K562 (cell line): ENCODE results near the gene OR2S2. TPM values are rescaled to one million over a fixed set of nuclear protein-coding genes. Genes with fewer than 3 reads are reported as not detected.
A peak's percentile ranks its signal among the peaks of the same experiment; 100 is the strongest.

Experiments used
- BCL6 ChIP-seq: fragments of 250-450 bp; sonication (Bioruptor Pico); IDR thresholded peaks from 2 replicates; pipeline ENCODE4 v1.4.0; 2020
- BCOR ChIP-seq: fragments of 450-650 bp; IDR thresholded peaks from 2 replicates; pipeline ENCODE4 v1.6.1; 2016
- CBFB ChIP-seq: sonication (generic); formaldehyde crosslinking; IDR thresholded peaks from 2 replicates; pipeline ENCODE4 v1.4.0; 2020; ENCODE audit warnings: mild to moderate bottlenecking, missing genetic modification reagents
- CBX5 ChIP-seq: IDR thresholded peaks from 2 replicates; pipeline ENCODE4 v1.6.1; 2014; ENCODE audit warnings: low read depth, borderline replicate concordance
- ETS2 ChIP-seq: IDR thresholded peaks from 2 replicates; pipeline ENCODE4 v1.6.1; 2016; ENCODE audit warnings: borderline replicate concordance, missing genetic modification characterization, mild to moderate bottlenecking, moderate library complexity, missing compliant biosample characterization; ENCODE audit not compliant: poor library complexity, severe bottlenecking
- FOXM1 ChIP-seq, 2 experiments: fragments of 450-650 bp in 1 of 2; sonication (generic) in 1 of 2; formaldehyde crosslinking in 1 of 2; IDR thresholded peaks; 2 replicates each; pipeline versions ENCODE4 v1.6.1 to v1.9.0; 2017 to 2022; ENCODE audit warnings: low read depth in 2 of 2, mild to moderate bottlenecking in 2 of 2, missing genetic modification reagents in 1 of 2, moderate library complexity in 1 of 2
- ILK ChIP-seq: fragments of 450-650 bp; IDR thresholded peaks from 2 replicates; pipeline ENCODE4 v1.6.1; 2016; ENCODE audit warnings: missing genetic modification characterization, low read depth, mild to moderate bottlenecking, missing compliant biosample characterization, moderate library complexity, borderline replicate concordance
- MEIS2 ChIP-seq: fragments of 450-650 bp; IDR thresholded peaks from 2 replicates; pipeline ENCODE4 v1.6.1; 2014; ENCODE audit warnings: mild to moderate bottlenecking; ENCODE audit not compliant: partially characterized antibody
- PURB ChIP-seq: sonication (generic); formaldehyde crosslinking; IDR thresholded peaks from 2 replicates; pipeline ENCODE4 v1.9.0; 2021; ENCODE audit warnings: low read depth, mild to moderate bottlenecking, missing genetic modification reagents
- PYGO2 ChIP-seq: fragments of 450-650 bp; IDR thresholded peaks from 2 replicates; pipeline ENCODE4 v1.6.1; 2016; ENCODE audit warnings: mild to moderate bottlenecking, missing genetic modification characterization, moderate library complexity, missing compliant biosample characterization
- RAD51 ChIP-seq: fragments of 450-650 bp; IDR thresholded peaks from 2 replicates; pipeline ENCODE4 v1.7.1; 2016; ENCODE audit warnings: low read depth, mild to moderate bottlenecking, borderline replicate concordance
- SIN3B ChIP-seq: fragments of 450-650 bp; IDR thresholded peaks from 2 replicates; pipeline ENCODE4 v1.6.1; 2017; ENCODE audit warnings: low read depth, mild to moderate bottlenecking, moderate library complexity
- SOX6 ChIP-seq: fragments of 450-650 bp; IDR thresholded peaks from 2 replicates; pipeline ENCODE4 v1.6.1; 2014; ENCODE audit warnings: mild to moderate bottlenecking
- SPI1 ChIP-seq: IDR thresholded peaks from 2 replicates; pipeline ENCODE4 v1.6.1; 2011; ENCODE audit warnings: low read depth, low read length, control low read depth, borderline replicate concordance
- STAT5A ChIP-seq: IDR thresholded peaks from 2 replicates; pipeline ENCODE4 v1.6.1; 2012; ENCODE audit warnings: low read length, inconsistent platforms, borderline replicate concordance
- TEAD4 ChIP-seq, 2 experiments: sonication (generic) in 1 of 2; formaldehyde crosslinking in 1 of 2; IDR thresholded peaks; 2 replicates each; pipeline versions ENCODE4 v1.6.1 to v1.8.0; 2012 to 2022; ENCODE audit warnings: borderline replicate concordance in 1 of 2, inconsistent platforms in 1 of 2, low read length in 1 of 2, mild to moderate bottlenecking in 1 of 2, missing genetic modification reagents in 1 of 2
- THRAP3 ChIP-seq: fragments of 450-650 bp; IDR thresholded peaks from 2 replicates; pipeline ENCODE4 v1.6.1; 2016; ENCODE audit warnings: mild to moderate bottlenecking, inconsistent platforms, borderline replicate concordance
- TRIM24 ChIP-seq, 2 experiments: fragments of 450-650 bp; IDR thresholded peaks; 2 replicates each; pipeline ENCODE4 v1.6.1; 2016
- ZBED1 ChIP-seq: IDR thresholded peaks from 2 replicates; pipeline ENCODE4 v1.6.1; 2014
- ZBTB17 ChIP-seq: fragments of 450-650 bp; formaldehyde crosslinking; IDR thresholded peaks from 2 replicates; pipeline ENCODE4 v1.4.0; 2020; ENCODE audit warnings: mild to moderate bottlenecking
- ZBTB8A ChIP-seq: fragments of 450-650 bp; IDR thresholded peaks from 2 replicates; pipeline ENCODE4 v1.6.1; 2018; ENCODE audit warnings: mild to moderate bottlenecking, moderate library complexity; ENCODE audit not compliant: partially characterized antibody
- ZFP1 ChIP-seq: fragments of 450-650 bp; formaldehyde crosslinking; IDR thresholded peaks from 2 replicates; pipeline ENCODE4 v1.4.0; 2020; ENCODE audit warnings: mild to moderate bottlenecking, mixed read lengths
- ZKSCAN1 ChIP-seq: fragments of 150-350 bp; IDR thresholded peaks from 2 replicates; pipeline ENCODE4 v1.6.1; 2016; ENCODE audit warnings: low read depth, low read length
- ZKSCAN3 ChIP-seq: fragments of 250-450 bp; sonication (Bioruptor Pico); IDR thresholded peaks from 2 replicates; pipeline ENCODE4 v1.4.0; 2020
- ZNF184 ChIP-seq: sonication (generic); formaldehyde crosslinking; IDR thresholded peaks from 2 replicates; pipeline ENCODE4 v1.5.0; 2020; ENCODE audit warnings: missing genetic modification reagents
- ZNF282 ChIP-seq: sonication (generic); formaldehyde crosslinking; IDR thresholded peaks from 2 replicates; pipeline ENCODE4 v1.8.1; 2023; ENCODE audit warnings: missing genetic modification reagents
- polyA plus RNA-seq, 8 experiments: library from polyadenylated mRNA; depleted of rRNA in 4 of 8; stranded (reverse) in 5 of 8; unstranded in 3 of 8; fragments of >200 nt; fragmentation: Nextera tagmentation in 2 of 8; fragmentation: Illumina TruSeq in 1 of 8; extraction: Ambion mirVana in 2 of 8; extraction: Trizol in 1 of 8; gene quantifications; 2 replicates each; pipeline versions ENCODE4 v1.2.1 to v1.2.3, GENCODE V29; 2011 to 2014; ENCODE audit warnings: inconsistent platforms in 1 of 8, missing spikeins in 1 of 8
- total RNA-seq, 7 experiments: library from RNA; depleted of rRNA in 6 of 7; stranded (reverse); fragments of >200 nt in 6 of 7; fragmentation: Illumina TruSeq in 2 of 7; extraction: Trizol in 2 of 7; gene quantifications; 2 replicates each; pipeline versions ENCODE4 v1.2.1 to v1.2.3, GENCODE V29; 2011 to 2021; ENCODE audit warnings: low replicate concordance in 1 of 7
- TF ChIP-seq, protein P1 (sequence below): sonication (generic); formaldehyde crosslinking; IDR thresholded peaks from 2 replicates; pipeline ENCODE4 v1.8.0; 2022; ENCODE audit warnings: missing genetic modification reagents, mild to moderate bottlenecking, borderline replicate concordance
- TF ChIP-seq, protein P2 (sequence below): fragments of 450-650 bp; formaldehyde crosslinking; IDR thresholded peaks from 2 replicates; pipeline ENCODE4 v1.4.0; 2020; ENCODE audit warnings: mild to moderate bottlenecking, mixed read lengths

The OR2S2 gene
- total and polyA plus RNA-seq, 9 of the 15 experiments (the other 6 are each of a cell fraction or from before 2014, with no cell fraction given): not detected

DNA sequence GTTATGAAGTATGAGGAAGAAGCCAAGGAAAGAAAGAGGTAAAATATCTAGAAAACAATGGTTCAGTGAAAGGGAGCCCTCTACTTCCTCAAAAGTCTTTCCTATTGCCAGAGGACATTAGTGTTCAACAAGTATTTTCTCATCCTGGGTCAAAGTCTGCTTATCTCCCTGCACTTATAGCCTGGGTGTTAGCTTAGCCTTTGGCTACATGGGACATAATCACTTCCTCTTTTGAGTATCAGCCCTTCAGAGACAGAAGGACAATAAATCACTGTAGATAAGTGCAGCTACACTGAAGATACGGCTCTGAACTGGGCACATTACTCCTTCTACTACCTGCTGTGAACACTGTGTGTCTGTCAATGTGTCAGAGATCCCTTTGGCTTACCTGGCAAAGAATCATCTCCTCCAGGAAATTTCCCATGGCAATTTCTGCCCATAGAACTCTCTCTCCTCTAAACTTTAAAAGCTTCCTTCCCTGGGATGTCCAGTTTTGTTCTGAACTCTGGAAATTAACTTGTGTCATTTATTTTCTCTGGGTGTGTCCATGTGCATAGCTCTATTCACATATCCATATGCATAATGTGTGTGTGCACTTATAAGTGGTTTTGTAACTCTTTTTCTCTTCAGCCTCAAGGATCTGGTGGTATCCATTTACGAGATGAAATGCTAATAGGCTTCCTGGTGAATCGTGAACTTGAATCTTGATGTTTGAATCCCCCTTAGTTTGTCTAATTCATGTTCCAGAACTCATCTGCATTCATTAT lies 48.8 kb upstream of the OR2S2 start (continued):
- TF ChIP-seq TEAD4 (IDR thresholded peaks at IDR 0.05; ENCODE audit: low read length) (peak; percentile 90), TEAD4 (CRISPR knock-in tag; IDR thresholded peaks at IDR 0.05; ENCODE audit: borderline replicate concordance) (no peak), ETS2 (tag) (no peak), ZBTB8A (no peak), CBX5 (no peak), STAT5A (no peak), PURB (CRISPR knock-in tag) (no peak), THRAP3 (no peak), RAD51 (no peak), BCOR (peak; percentile 46; the same call in 1 of the 2 replicates), TRIM24 (IDR thresholded peaks at IDR 0.05) (peak; percentile 38 to 71; a peak in 3 of 4 replicates), SPI1 (peak; percentile 99), ZNF184 (CRISPR knock-in tag) (no peak), BCL6 (CRISPR knock-in tag) (no peak), FOXM1 (IDR thresholded peaks at IDR 0.05; ENCODE audit: low read depth) (peak; percentile 35; the same call in 1 of the 2 replicates), FOXM1 (CRISPR knock-in tag; IDR thresholded peaks at IDR 0.05; ENCODE audit: low read depth) (no peak), SIN3B (no peak), ZBTB17 (no peak), ZBED1 (no peak), SOX6 (peak; percentile 91), CBFB (CRISPR knock-in tag) (no peak), ILK (tag) (no peak), ZFP1 (CRISPR knock-in tag) (no peak), ZNF282 (no peak), ZKSCAN1 (no peak), ZKSCAN3 (CRISPR knock-in tag) (no peak), PYGO2 (tag) (0 out of 2 replicates have a peak, but pooled peaks have one; percentile 36), MEIS2 (peak; percentile 98)
- TF ChIP-seq, protein P1, sequence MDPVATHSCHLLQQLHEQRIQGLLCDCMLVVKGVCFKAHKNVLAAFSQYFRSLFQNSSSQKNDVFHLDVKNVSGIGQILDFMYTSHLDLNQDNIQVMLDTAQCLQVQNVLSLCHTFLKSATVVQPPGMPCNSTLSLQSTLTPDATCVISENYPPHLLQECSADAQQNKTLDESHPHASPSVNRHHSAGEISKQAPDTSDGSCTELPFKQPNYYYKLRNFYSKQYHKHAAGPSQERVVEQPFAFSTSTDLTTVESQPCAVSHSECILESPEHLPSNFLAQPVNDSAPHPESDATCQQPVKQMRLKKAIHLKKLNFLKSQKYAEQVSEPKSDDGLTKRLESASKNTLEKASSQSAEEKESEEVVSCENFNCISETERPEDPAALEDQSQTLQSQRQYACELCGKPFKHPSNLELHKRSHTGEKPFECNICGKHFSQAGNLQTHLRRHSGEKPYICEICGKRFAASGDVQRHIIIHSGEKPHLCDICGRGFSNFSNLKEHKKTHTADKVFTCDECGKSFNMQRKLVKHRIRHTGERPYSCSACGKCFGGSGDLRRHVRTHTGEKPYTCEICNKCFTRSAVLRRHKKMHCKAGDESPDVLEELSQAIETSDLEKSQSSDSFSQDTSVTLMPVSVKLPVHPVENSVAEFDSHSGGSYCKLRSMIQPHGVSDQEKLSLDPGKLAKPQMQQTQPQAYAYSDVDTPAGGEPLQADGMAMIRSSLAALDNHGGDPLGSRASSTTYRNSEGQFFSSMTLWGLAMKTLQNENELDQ (CRISPR knock-in tag): no peak
- TF ChIP-seq, protein P2, sequence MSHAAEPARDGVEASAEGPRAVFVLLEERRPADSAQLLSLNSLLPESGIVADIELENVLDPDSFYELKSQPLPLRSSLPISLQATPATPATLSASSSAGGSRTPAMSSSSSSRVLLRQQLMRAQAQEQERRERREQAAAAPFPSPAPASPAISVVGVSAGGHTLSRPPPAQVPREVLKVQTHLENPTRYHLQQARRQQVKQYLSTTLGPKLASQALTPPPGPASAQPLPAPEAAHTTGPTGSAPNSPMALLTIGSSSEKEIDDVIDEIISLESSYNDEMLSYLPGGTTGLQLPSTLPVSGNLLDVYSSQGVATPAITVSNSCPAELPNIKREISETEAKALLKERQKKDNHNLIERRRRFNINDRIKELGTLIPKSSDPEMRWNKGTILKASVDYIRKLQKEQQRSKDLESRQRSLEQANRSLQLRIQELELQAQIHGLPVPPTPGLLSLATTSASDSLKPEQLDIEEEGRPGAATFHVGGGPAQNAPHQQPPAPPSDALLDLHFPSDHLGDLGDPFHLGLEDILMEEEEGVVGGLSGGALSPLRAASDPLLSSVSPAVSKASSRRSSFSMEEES (CRISPR knock-in tag): no peak
